ENCODE data around the gene LRRC74A.

LRRC74A gene

GRCh38 chr14:76880449-76880848 is 54.2 kb downstream of the LRRC74A start:
- TF ChIP-seq CTCF (IDR thresholded peaks at IDR 0.05; ENCODE audit: poor library complexity, severe bottlenecking): no peak
- DNase-seq (ENCODE audit: low spot score): no peak
- no peak overlapping the region for H3K27ac ChIP-seq (ENCODE audit: poor library complexity, severe bottlenecking)

GRCh38 chr14:76881348-76881747 is 55.1 kb downstream of the LRRC74A start:
- no peak overlapping the region for H3K4me3 ChIP-seq (ENCODE audit: severe bottlenecking)
- no peaks in the 10 kb centered on the region for H3K4me1 ChIP-seq (ENCODE audit: insufficient read depth, poor library complexity, severe bottlenecking)
- H3K27me3 ChIP-seq (ENCODE audit: insufficient read depth, poor library complexity, severe bottlenecking): no peaks in the 10 kb centered on the region
- no peaks in the 10 kb centered on the region for H3K9me3 ChIP-seq (ENCODE audit: severe bottlenecking)
- H3K27ac ChIP-seq (ENCODE audit: poor library complexity, severe bottlenecking): no peak overlapping the region
- no peaks in the 10 kb centered on the region for H3K36me3 ChIP-seq (ENCODE audit: low read depth)
- DNase-seq (ENCODE audit: low spot score) (no peak), ATAC-seq (ENCODE audit: low read depth) (no peak)
- no peak for TF ChIP-seq CTCF (IDR thresholded peaks at IDR 0.05; ENCODE audit: poor library complexity, severe bottlenecking)

More at GRCh38 chr14:76880449-76880848, 54.2 kb downstream of the LRRC74A start:
- no peak for ATAC-seq (ENCODE audit: low read depth)
- no peaks in the 10 kb centered on the region for H3K4me1 ChIP-seq (ENCODE audit: insufficient read depth, poor library complexity, severe bottlenecking)
- no peak overlapping the region for H3K4me3 ChIP-seq (ENCODE audit: severe bottlenecking)
- H3K27me3 ChIP-seq (ENCODE audit: insufficient read depth, poor library complexity, severe bottlenecking): no peaks in the 10 kb centered on the region
- H3K9me3 ChIP-seq (ENCODE audit: severe bottlenecking): no peaks in the 10 kb centered on the region
- H3K36me3 ChIP-seq (ENCODE audit: low read depth): no peaks in the 10 kb centered on the region

- Histone ChIP-seq H3K36me3 (ENCODE audit: low read depth) (no peaks in the 10 kb centered on the region), H3K9me3 (ENCODE audit: severe bottlenecking) (no peaks in the 10 kb centered on the region), H3K27me3 (ENCODE audit: insufficient read depth, poor library complexity, severe bottlenecking) (no peaks in the 10 kb centered on the region), H3K4me1 (ENCODE audit: insufficient read depth, poor library complexity, severe bottlenecking) (no peaks in the 10 kb centered on the region), H3K4me3 (ENCODE audit: severe bottlenecking) (no peak overlapping the region), H3K27ac (ENCODE audit: poor library complexity, severe bottlenecking) (no peak overlapping the region)
- ATAC-seq (ENCODE audit: low read depth): no peak
- no peak for DNase-seq (ENCODE audit: low spot score)
- TF ChIP-seq CTCF (IDR thresholded peaks at IDR 0.05; ENCODE audit: poor library complexity, severe bottlenecking): no peak
Observed at GRCh38 chr14:76882651-76883050, 56.4 kb downstream of the LRRC74A start.

- no peak for TF ChIP-seq CTCF (IDR thresholded peaks at IDR 0.05; ENCODE audit: poor library complexity, severe bottlenecking)
- Histone ChIP-seq H3K9me3 (ENCODE audit: severe bottlenecking) (no peaks in the 10 kb centered on the region), H3K27ac (ENCODE audit: poor library complexity, severe bottlenecking) (no peak overlapping the region), H3K36me3 (ENCODE audit: low read depth) (no peaks in the 10 kb centered on the region), H3K27me3 (ENCODE audit: insufficient read depth, poor library complexity, severe bottlenecking) (no peaks in the 10 kb centered on the region), H3K4me3 (ENCODE audit: severe bottlenecking) (no peak overlapping the region), H3K4me1 (ENCODE audit: insufficient read depth, poor library complexity, severe bottlenecking) (no peaks in the 10 kb centered on the region)
- no peak for DNase-seq (ENCODE audit: low spot score)
- ATAC-seq (ENCODE audit: low read depth): no peak
Observed at GRCh38 chr14:76883447-76883846, 57.2 kb downstream of the LRRC74A start.

- ATAC-seq (ENCODE audit: low read depth): no peak
- DNase-seq (ENCODE audit: low spot score): no peak
- no peak overlapping the region for H3K27ac ChIP-seq (ENCODE audit: poor library complexity, severe bottlenecking)
- H3K27me3 ChIP-seq (ENCODE audit: insufficient read depth, poor library complexity, severe bottlenecking): no peaks in the 10 kb centered on the region
- H3K36me3 ChIP-seq (ENCODE audit: low read depth): no peaks in the 10 kb centered on the region
- no peak for TF ChIP-seq CTCF (IDR thresholded peaks at IDR 0.05; ENCODE audit: poor library complexity, severe bottlenecking)
- H3K4me3 ChIP-seq (ENCODE audit: severe bottlenecking): no peak overlapping the region
- H3K9me3 ChIP-seq (ENCODE audit: severe bottlenecking): no peaks in the 10 kb centered on the region
- H3K4me1 ChIP-seq (ENCODE audit: insufficient read depth, poor library complexity, severe bottlenecking): no peaks in the 10 kb centered on the region
Observed at GRCh38 chr14:76884394-76884793, 58.2 kb downstream of the LRRC74A start.

Data from RWPE2 (cell line).